MM.1S (cell line): ENCODE measurements around the gene BCR.

Experiments
- DNase-seq: peaks from one replicate; pipeline ENCODE4 v3.0.0-alpha.2; 2015
- H2AFZ ChIP-seq: fragments of 300-600 bp; sonication (generic); 2 replicates; pipeline ENCODE4 v1.6.0; 2016; ENCODE audit warnings: antibody characterized with exemption, low read length
- H3F3A ChIP-seq: fragments of 300-600 bp; sonication (generic); 2 replicates; pipeline ENCODE4 v1.6.1; 2016; ENCODE audit warnings: mild to moderate bottlenecking, antibody characterized with exemption, low read length, moderate library complexity, mixed read lengths; ENCODE audit not compliant: insufficient read depth
- H3K27ac ChIP-seq: fragments of 300-600 bp; sonication (generic); 2 replicates; pipeline ENCODE4 v1.5.1; 2016; ENCODE audit warnings: mild to moderate bottlenecking, low read length
- H3K27me3 ChIP-seq: fragments of 300-600 bp; sonication (generic); replicated peaks from 2 replicates; pipeline ENCODE4 v1.6.0; 2016; ENCODE audit warnings: low read length; ENCODE audit not compliant: insufficient read depth
- H3K36me3 ChIP-seq: fragments of 300-600 bp; sonication (generic); replicated peaks from 2 replicates; pipeline ENCODE4 v1.6.1; 2016; ENCODE audit warnings: mild to moderate bottlenecking, low read length, mixed read lengths; ENCODE audit not compliant: insufficient read depth
- H3K4me1 ChIP-seq: fragments of 300-600 bp; sonication (generic); 2 replicates; pipeline ENCODE4 v1.6.1; 2016; ENCODE audit warnings: low read length, mixed read lengths
- H3K4me2 ChIP-seq: fragments of 300-600 bp; sonication (generic); 2 replicates; pipeline ENCODE4 v1.6.0; 2016; ENCODE audit warnings: low read depth, low read length
- H3K4me3 ChIP-seq: fragments of 300-600 bp; sonication (generic); 2 replicates; pipeline ENCODE4 v1.5.1; 2016; ENCODE audit warnings: low read length, mixed read lengths
- H3K79me2 ChIP-seq: fragments of 300-600 bp; sonication (generic); 2 replicates; pipeline ENCODE4 v1.6.1; 2016; ENCODE audit warnings: mixed run types, low read length, mixed read lengths
- H3K9ac ChIP-seq: fragments of 300-600 bp; sonication (generic); 2 replicates; pipeline ENCODE4 v1.6.1; 2016; ENCODE audit warnings: low read length, mixed read lengths
- H3K9me2 ChIP-seq: fragments of 300-600 bp; sonication (generic); replicated peaks from 2 replicates; pipeline ENCODE4 v1.6.1; 2016; ENCODE audit warnings: mild to moderate bottlenecking, low read length, mixed read lengths; ENCODE audit not compliant: insufficient read depth
- H3K9me3 ChIP-seq: fragments of 300-600 bp; sonication (generic); replicated peaks from 2 replicates; pipeline ENCODE4 v1.6.1; 2016; ENCODE audit warnings: mild to moderate bottlenecking, low read length, mixed read lengths; ENCODE audit not compliant: insufficient read depth
- H4K20me1 ChIP-seq: fragments of 300-600 bp; sonication (generic); 2 replicates; pipeline ENCODE4 v1.6.1; 2016; ENCODE audit warnings: mild to moderate bottlenecking, low read length, moderate library complexity, mixed read lengths; ENCODE audit not compliant: insufficient read depth
- CTCF ChIP-seq: fragments of 300-600 bp; sonication (generic); IDR thresholded peaks from 2 replicates; pipeline ENCODE4 v1.5.1; 2016; ENCODE audit warnings: antibody characterized with exemption, low read length, mixed read lengths
- EZH2 ChIP-seq: fragments of 300-600 bp; sonication (generic); optimal IDR thresholded peaks from 2 replicates; pipeline ENCODE3; 2017; ENCODE audit warnings: low read depth, mild to moderate bottlenecking, antibody characterized with exemption, low read length, mixed read lengths
- EZH2phosphoT487 ChIP-seq: fragments of 300-600 bp; sonication (generic); IDR thresholded peaks from 2 replicates; pipeline ENCODE4 v1.6.1; 2018; ENCODE audit warnings: antibody characterized with exemption, low read length

The BCR gene

GRCh38 chr22:23219822-23220484, 39.6 kb downstream of the BCR start:
- peak overlapping the region; percentile 46; the same call in 1 of the 2 replicates for H3K27ac ChIP-seq
- H3K4me1 ChIP-seq: peaks cover 39% of the 10 kb centered on the region
- DNase-seq: no peak

GRCh38 chr22:23220485-23221350, 40.4 kb downstream of the BCR start:
- Histone ChIP-seq H3K27me3 (no peaks in the 10 kb centered on the region), H3K4me3 (no peak overlapping the region), H4K20me1 (peaks cover 95% of the 10 kb centered on the region), H2AFZ (no peak overlapping the region), H3K27ac (peak overlapping the region; percentile 46; the same call in 1 of the 2 replicates), H3F3A (peaks cover 11% of the 10 kb centered on the region; the same call in 1 of the 2 replicates), H3K4me1 (peaks cover 39% of the 10 kb centered on the region), H3K9me2 (no peaks in the 10 kb centered on the region), H3K36me3 (no peaks in the 10 kb centered on the region), H3K9me3 (no peaks in the 10 kb centered on the region), H3K79me2 (peaks cover 100% of the 10 kb centered on the region), H3K4me2 (peak overlapping the region; percentile 20; the same call in 1 of the 2 replicates), H3K9ac (no peak overlapping the region)
- no peak for TF ChIP-seq EZH2phosphoT487
- TF ChIP-seq CTCF: no peak
- TF ChIP-seq EZH2: no peak
- no peak for DNase-seq

More at GRCh38 chr22:23219822-23220484, 39.6 kb downstream of the BCR start:
- peaks cover 11% of the 10 kb centered on the region; the same call in 1 of the 2 replicates for H3F3A ChIP-seq
- H3K4me2 ChIP-seq: peak overlapping the region; percentile 20; the same call in 1 of the 2 replicates
- H3K36me3 ChIP-seq: no peaks in the 10 kb centered on the region
- peaks cover 100% of the 10 kb centered on the region for H3K79me2 ChIP-seq
- no peak for TF ChIP-seq EZH2phosphoT487
- H3K9me2 ChIP-seq: no peaks in the 10 kb centered on the region
- H2AFZ ChIP-seq: no peak overlapping the region
- H4K20me1 ChIP-seq: peaks cover 95% of the 10 kb centered on the region
- no peaks in the 10 kb centered on the region for H3K9me3 ChIP-seq
- no peaks in the 10 kb centered on the region for H3K27me3 ChIP-seq
- no peak overlapping the region for H3K4me3 ChIP-seq
- H3K9ac ChIP-seq: no peak overlapping the region

- Histone ChIP-seq H3K27me3 (no peaks in the 10 kb centered on the region), H3K79me2 (peaks cover 100% of the 10 kb centered on the region), H3K9me3 (no peaks in the 10 kb centered on the region), H3K36me3 (no peaks in the 10 kb centered on the region), H3K27ac (no peak overlapping the region), H3K4me3 (no peak overlapping the region), H2AFZ (no peak overlapping the region), H4K20me1 (peaks cover 93% of the 10 kb centered on the region), H3K9me2 (no peaks in the 10 kb centered on the region), H3K9ac (no peak overlapping the region), H3K4me1 (peaks cover 39% of the 10 kb centered on the region), H3F3A (peaks cover 11% of the 10 kb centered on the region; the same call in 1 of the 2 replicates), H3K4me2 (no peak overlapping the region)
- TF ChIP-seq EZH2phosphoT487 (no peak), EZH2 (no peak), CTCF (no peak)
- DNase-seq: no peak
These were observed 41.1 kb downstream of the BCR start for GRCh38 chr22:23221351-23221804.
